Measurements from ENCODE around the gene ZBTB39.
"Not testable (repeated sequence)": the region's sequence is repeated elsewhere in the genome, so short reads cannot be mapped to it uniquely, and the experiment has no call there.

The ZBTB39 gene

DNA sequence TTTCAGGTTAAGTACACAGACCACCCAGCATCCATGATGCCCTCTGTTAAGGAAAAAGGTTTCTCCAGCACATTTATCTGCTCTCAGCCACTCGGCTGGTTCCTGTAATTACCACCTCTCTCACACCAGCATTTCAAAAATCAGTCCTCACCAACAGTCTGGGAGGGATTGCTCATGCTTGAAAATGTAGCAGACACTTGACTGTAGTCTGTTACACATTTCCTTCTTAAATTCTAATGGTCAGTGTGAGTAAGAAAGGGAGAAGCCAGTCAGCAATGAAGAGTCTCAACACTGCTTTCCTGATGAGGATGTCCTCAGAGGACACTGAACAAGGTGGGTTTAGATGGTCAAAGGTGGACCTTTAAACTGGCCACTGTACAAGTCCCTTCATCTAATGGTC is 6.0 kb downstream of the ZBTB39 start:
- DNase-seq (ENCODE audit: low read depth), result no peak

DNA sequence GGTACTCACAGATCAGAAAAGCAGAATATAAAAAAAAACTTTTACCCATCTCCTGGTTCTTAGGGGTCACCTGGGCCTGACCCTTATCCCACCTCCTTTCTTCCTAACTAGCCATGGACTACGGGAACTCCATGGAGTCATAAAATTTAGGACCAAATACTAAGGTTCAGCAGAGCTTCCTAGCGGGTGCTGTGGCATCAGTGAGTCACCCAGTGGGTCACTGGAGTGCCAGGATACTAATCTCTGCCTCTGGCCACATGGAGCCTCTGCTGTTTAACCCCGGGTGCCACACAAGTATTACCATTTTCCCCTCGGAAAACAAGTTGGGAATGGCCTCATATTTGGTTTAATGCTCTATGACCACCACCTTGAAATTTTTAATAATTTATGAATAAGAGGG is 6.9 kb downstream of the ZBTB39 start:
- DNase-seq (ENCODE audit: low read depth), result no peak

DNA sequence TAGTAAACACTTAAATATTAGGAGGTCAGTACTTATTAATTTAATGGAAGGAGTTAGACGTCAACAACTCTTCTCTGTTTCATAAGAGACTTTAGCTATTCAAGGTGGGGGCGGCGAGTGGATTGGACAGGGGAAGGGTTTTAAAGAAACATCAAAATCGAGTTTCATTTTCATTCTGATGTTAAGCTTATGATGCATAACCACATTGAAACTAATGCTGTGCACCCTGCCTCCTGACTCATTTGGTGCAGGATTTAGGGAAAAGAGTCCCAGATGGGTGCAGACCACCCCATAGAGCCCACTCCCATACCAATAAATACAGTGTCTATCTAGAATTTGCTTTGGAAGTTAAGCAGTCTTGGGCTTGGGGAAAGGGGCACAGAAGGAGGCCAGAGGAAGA is 7.4 kb downstream of the ZBTB39 start:
- DNase-seq (ENCODE audit: low read depth), result no peak

DNA sequence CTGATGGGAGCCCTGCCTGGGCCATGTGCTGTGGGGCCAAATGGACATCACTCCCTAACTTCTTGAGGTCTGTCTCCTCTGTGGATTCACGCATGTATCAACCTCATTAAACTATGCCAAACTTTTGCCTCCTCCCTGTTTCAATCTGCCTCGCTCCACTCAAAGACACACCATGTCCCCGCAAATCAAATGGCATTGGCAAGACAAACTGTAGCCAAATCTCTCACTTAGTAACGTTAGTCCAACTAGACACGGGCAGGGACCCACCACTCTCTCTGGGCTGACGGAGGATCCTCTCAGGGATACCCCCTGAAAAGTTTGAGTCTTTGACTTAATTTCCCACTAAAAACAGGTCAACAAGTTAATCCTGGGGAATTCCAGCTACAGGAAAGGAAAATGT is 8.0 kb downstream of the ZBTB39 start:
- DNase-seq (ENCODE audit: low read depth), result no peak

DNA sequence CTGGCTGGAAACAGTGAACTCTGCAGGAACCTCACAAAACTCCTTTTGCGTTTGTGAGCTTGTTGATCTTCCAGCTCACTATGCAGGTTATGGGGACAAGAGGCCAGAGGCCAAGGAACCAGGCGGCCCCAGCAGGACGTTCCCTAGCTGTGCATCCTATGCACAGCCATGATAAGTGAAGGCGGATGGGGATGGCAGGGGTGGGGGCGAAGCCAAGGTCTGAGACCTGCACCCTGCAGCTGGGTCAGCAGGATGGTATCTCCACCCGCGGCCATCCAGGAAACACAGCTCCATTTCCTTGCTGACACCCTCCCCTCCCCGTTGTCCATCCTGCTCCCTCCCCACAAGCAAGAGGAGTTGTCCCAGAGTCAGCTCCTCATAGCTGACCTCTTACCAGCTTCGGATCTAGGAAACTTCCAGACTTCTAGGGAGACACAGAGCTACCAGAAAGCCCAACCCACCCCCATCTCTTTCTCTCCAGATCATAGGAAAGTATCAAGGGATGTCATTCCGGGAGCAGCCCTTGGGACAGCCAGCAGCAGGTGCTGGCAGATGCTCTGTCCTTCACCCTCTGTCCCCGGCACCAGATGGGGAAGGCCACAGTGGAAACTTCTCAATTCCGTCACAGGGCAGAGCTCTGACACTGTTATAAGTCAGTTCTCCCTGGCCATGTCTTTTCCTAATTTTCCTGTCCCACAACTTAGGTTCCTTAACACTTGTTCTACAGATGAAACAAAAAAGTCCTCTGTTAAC is 9.4 kb downstream of the ZBTB39 start:
- DNase-seq (ENCODE audit: low read depth), result no peak

DNA sequence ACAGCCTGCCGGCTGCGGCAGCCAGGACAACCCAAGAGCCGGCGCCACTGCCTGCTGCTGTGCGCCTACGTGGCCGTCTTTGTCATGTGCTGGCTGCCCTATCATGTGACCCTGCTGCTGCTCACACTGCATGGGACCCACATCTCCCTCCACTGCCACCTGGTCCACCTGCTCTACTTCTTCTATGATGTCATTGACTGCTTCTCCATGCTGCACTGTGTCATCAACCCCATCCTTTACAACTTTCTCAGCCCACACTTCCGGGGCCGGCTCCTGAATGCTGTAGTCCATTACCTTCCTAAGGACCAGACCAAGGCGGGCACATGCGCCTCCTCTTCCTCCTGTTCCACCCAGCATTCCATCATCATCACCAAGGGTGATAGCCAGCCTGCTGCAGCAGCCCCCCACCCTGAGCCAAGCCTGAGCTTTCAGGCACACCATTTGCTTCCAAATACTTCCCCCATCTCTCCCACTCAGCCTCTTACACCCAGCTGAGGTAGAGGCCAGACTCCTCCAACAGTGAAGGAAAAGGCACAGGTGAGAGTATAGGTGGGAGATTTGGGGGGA is 10.3 kb downstream of the ZBTB39 start:
- DNase-seq (ENCODE audit: low read depth), result no peak

DNA sequence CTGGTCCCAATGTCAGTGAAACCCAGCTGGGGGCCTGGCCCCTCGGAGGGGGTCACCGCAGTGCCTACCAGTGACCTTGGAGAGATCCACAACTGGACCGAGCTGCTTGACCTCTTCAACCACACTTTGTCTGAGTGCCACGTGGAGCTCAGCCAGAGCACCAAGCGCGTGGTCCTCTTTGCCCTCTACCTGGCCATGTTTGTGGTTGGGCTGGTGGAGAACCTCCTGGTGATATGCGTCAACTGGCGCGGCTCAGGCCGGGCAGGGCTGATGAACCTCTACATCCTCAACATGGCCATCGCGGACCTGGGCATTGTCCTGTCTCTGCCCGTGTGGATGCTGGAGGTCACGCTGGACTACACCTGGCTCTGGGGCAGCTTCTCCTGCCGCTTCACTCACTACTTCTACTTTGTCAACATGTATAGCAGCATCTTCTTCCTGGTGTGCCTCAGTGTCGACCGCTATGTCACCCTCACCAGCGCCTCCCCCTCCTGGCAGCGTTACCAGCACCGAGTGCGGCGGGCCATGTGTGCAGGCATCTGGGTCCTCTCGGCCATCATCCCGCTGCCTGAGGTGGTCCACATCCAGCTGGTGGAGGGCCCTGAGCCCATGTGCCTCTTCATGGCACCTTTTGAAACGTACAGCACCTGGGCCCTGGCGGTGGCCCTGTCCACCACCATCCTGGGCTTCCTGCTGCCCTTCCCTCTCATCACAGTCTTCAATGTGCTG is 11.0 kb downstream of the ZBTB39 start:
- DNase-seq (ENCODE audit: low read depth), result no peak

DNA sequence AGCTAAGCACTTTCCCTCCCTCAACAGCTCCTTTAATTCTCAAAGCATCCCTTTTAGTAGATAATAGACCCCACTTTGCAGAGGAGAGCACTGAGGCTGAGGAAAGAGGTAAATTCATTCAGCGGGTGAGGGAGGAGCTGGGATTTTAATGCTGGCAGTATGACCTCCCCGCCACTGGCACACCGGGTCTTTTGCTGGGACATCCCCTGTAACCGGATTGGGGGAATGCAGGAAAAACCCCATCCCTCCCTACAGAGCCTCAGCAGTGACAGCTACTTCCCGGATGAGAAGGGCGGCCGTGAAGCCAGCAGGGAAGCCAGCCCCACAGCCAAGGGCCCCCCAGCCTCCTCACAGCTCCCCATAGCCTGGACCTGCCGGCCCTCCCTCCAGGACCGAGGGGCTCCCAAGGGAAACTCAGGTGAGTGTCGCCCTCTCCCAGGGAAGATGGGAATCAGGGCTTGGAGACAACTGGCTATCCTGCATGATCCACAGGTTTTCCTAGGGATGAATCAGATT is 12.1 kb downstream of the ZBTB39 start:
- DNase-seq (ENCODE audit: low read depth), result no peak

DNA sequence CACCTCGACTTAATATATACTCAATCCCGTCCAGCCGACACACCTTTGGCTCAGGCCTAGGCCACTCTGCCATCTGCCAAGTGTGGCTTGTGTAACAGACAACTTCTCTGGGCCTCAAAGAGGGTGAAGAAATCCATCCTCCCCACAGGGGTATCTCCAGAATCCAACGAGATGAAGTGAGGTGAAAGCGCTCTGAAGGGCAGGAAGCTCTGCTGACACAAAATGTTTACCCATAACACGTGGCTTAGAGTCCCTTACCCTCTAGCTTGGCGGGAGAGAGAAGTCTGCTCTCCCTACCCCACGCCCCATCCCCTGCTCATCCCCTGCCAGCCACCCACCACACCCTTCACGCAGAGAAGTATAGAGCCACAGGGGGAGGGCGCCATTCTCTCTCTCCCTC is 13.0 kb downstream of the ZBTB39 start:
- DNase-seq (ENCODE audit: low read depth), result no peak

DNA sequence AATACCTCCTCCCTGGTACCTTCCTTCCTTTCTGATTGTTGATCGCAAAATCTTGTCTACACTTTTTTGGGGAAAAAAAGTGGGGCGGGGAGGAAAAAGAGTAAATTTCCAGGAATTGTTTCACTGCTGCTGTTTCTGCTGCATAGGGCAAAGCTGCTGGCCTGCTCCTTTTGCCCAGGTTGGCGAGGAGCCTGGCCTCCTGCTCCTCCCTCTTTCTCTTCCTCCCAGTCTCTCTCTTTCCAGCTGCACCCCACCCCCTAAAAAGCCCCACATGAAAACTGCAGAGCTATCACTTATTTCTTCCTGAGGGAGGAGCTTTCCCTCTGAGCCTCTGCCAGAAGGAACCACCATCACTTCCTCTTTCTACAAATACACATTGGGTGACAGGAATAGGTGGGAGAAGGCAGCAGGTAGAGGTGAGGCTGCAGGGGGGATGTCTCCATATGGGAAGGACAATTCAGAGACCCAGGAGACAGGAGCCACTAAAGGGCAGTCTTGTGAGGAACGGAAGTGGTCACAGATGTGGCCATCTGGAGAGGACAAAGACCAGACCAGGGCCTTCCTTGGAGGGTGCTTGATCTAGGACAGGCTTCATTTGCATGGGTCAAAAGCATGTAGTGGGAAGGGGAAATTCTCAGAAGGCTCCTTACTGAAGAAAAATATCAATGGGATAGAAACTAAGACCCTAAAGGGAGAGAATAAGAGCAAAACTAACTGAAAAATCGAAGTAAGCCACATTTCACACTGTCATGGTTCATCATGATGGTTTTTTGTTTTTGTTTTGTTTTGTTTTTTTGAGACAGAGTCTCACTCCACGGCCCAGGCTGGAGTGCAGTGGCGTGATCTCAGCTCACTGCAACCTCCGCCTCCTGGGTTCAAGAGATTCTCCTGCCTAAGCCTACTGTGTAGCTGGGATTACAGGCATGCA is 14.8 kb downstream of the ZBTB39 start:
- DNase-seq (ENCODE audit: low read depth), result no peak

DNA sequence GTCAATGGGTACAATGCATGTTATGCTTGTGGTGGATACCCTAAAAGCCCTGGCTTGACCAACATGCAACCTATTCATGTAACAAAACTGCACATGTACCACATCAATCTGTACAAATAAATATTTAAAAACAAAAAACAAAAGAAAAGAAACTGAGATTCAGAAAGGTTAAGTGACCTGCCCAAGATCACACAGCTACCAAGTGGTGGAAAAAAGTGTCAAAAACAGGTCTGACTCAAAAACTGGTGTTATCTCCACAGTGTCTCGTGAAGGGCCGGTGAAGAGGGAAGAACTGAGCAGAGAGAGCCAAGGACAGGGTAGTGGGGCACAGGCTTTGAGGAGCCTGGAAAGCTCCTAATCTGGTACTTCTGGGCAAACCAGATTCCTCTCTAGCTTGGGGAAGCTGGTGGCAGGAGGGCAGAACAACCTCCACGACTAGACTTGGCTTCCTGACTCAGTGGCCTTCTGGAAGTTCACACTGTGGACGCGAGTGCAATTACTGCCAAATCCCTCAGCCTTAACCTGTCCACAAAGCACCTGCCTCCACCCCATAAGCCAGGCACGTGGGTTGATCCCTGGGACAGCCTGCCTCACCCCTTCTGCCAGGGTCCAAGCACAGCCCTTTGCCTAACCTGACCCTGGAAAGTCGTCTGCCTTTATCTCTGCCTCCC is 15.6 kb downstream of the ZBTB39 start:
- DNase-seq (ENCODE audit: low read depth), result no peak

DNA sequence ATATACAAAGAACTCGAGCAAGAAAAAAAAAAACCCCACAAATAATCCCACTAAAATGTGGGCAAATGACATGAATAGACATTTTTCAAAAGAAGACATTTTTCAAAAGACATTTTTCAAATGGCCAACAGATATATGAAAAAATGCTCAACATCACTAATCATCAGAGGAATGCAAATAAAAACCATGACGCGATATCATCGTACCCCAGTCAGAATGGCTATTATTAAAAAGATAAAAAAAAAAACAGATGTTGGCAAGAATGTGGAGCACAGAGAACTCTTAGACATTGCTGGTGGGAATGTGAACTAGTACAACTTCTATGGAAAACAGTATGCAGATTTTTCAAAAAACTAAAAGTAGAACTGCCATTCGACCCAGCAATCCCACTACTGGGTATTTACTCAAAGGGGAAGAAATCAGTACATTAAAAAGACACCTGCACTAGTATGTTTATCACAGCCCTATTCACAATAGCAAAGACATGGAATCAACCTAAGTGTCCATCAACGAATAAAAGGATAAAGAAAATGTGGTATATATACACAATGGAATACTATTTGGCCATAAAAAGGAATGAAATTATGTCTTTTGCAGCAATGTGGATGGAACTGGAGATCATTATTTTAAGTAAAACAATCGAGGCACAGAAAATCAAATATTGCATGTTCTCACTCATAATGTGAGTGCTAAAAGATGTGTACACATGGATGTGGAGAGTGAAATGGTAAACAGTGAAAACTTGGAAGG is 16.3 kb downstream of the ZBTB39 start:
- no peak for DNase-seq (ENCODE audit: low read depth)

DNA sequence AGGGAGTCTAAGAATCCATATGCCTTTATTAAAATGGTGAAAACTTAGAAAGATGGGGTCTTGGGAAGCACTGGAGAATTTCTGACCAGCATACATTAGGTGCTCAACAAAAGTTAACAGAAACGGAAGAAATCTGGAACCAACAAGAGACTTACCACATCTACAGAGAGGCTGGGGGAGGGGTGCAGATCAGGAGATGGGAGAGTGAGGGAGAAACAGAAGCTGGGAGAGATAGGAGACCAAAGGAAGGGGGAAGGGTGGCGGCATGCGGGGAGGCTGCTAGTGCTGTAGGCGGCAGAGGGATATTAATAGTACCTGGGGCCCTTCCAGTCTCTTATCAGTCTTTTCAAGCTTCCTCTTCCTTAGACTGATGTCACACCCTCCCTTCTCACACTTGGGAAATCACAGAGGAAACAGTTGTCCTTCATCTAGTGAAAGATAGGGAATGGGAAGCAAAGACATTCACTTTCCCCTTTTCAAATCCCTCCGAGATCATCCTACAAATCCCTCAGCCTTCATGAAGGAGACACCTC is 18.1 kb downstream of the ZBTB39 start:
- no peak for DNase-seq (ENCODE audit: low read depth)

DNA sequence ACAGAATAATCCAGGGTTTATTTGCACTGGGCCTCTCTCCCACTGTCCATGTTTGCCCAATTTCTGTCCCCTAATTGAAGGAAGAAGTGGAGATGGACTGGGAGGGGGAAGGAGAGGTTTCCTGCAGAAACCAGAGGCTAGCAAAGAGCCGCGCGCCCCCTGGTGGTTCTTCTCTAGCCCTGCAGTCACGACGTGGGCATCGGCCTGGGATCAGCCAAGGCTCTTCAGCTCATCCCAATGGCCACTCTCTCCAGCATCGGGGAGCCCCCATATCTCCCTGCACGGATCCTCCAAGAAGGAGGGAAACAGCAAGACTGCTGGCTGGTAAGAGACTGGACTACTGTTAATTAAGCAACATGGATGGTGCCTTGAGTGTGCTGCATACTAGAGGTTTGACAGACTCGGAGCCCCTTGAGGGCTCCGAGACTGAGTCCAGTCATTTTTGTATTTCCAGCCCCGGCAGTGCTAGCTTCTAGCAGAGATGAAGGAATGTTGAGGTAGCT is 18.7 kb downstream of the ZBTB39 start:
- peak; percentile 31 for DNase-seq (ENCODE audit: low read depth)

DNA sequence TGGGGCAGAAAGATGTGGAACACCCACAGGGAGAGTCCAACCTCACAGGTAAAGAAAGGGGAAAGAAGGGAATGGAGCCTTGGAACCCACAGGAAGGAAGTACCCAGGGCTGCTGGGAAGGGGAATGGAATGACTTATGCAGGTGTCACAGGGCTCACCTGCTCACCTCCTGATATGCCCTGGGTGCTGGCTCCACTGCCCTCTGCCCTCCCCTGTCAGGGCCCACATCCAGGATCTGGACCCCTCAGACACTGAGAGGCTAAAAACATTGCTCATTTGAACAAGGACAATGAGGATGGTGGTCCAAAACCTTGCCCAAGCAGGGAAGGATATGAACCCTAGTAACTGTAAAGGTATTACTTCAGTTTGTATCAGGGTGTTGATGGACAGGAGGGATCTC is 19.3 kb downstream of the ZBTB39 start:
- DNase-seq (ENCODE audit: low read depth), result no peak

DNA sequence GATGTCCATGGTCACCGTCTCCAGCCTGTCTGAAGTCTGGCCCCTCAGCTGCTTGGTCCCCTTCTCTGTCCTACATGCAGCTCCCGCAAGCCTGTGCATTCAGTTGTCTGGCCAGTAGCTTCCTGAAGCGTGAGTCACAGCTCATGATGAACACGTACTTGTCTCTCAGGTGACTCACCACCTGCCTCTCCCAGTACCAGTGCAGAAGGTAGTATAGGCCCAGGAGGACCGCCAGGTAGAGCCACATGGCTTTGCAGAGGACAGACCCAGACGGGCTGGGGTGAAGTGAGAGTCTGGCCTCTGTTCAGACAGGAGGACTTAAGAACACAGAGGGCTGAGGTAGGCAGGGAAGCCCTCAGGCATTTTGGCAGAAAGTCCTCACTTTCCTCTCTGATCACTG is 20.6 kb downstream of the ZBTB39 start:
- DNase-seq (ENCODE audit: low read depth), result not testable (repeated sequence)

DNA sequence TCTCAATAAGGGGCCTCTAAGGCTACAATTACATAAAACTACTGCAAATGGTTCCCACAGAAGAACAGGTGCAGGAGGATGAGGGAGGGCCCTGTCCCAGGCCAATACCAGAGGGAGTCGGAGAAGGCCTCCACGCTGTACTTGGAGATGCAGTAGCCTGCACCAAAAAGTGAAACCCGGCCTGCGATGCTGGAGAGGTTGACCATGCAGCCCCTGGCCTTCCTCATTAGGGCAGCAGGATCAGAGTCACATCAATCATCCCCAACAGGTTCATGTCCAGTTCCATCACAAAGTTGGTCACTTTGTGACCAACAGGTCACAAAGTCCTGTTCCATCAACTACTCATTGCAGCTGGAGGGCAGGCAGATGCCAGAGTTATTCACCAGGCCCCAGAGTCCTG is 23.0 kb downstream of the ZBTB39 start:
- no peak for DNase-seq (ENCODE audit: low read depth)

DNA sequence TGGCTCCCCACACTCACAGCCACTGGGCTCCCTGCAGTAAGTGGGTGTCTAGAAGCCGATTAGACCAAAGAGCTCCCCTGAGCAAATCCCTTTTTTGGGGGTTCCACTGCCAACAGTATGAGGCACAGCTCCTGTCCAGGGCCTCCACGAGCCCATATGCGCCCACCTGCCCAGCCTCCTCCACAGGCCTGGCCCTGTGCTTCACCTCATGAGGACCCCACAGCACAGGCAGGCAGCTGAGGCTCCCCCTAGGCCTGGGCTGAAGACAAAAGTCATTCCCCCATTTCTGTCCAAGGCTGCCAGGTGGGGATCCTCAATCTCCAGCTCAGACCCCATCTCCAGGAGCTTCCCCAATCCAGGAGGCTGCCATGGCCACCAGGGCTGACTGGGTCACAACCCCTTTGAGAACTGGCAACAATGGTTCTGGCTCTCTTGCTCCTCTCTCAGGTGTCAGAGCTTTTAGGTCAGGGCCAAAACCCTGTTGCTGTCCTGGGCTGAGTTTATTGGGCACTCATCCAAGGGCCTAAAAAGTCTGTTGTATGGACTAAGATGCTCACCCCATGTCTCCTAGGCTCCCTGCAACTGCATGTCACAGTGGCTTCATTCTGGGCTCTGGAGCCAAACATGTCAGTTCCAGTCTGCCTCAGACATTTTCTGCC is 23.6 kb downstream of the ZBTB39 start:
- DNase-seq (ENCODE audit: low read depth), result not testable (repeated sequence)

DNA sequence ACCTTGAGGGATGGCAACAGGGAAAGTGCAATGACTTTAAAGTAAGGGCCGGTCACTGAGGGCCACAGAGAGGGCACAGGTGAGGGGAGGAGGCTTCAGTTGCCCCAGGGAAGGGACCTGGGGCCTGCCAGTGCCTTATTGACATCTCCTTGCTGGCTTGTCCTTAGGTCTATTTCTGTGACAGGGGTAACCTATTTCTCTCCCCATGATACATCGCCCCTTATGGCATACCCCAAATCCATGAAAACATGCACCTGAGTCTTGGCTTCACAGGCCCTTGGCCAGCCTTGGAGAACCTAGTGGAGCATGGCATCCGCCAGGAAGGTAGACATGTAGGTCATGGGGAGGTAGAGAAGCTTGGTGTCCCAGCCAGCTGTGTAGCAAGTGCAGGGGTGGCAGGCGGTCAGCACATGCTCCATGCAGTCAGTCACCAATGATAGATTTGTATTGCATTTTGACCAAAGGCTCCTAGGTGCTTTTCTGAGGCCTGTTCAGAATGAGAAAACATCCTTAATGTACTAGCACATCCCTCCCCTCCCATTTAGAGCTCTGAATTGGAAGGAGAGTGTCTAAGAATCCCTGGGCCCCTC is 25.3 kb downstream of the ZBTB39 start:
- no peak for DNase-seq (ENCODE audit: low read depth)

Measured in T-helper 22 cell (primary cell).